HG03196 (cell line): ENCODE measurements around the gene COL6A3.

ENCODE experiments used
- ATAC-seq: cut with Tn5 transposase; IDR thresholded peaks from one replicate; pipeline ENCODE4 v1.9.1; 2021; ENCODE audit not compliant: unreplicated experiment

Gene COL6A3

GRCh38 chr2:237351046-237351445 lies 62.9 kb downstream of the COL6A3 start:
- no peak for ATAC-seq

GRCh38 chr2:237350597-237350996 lies 63.4 kb downstream of the COL6A3 start:
- ATAC-seq = no peak

GRCh38 chr2:237350070-237350469 lies 63.9 kb downstream of the COL6A3 start:
- ATAC-seq = no peak

GRCh38 chr2:237348281-237348865 lies 65.6 kb downstream of the COL6A3 start:
- no peak for ATAC-seq

- no peak for ATAC-seq
Observed at GRCh38 chr2:237345891-237346640, 67.9 kb downstream of the COL6A3 start.

- ATAC-seq = no peak
Observed at GRCh38 chr2:237345411-237345810, 68.6 kb downstream of the COL6A3 start.

GRCh38 chr2:237344942-237345341 lies 69.0 kb downstream of the COL6A3 start:
- no peak for ATAC-seq

GRCh38 chr2:237343993-237344392 lies 70.0 kb downstream of the COL6A3 start:
- ATAC-seq = no peak

GRCh38 chr2:237341872-237342271 lies 72.1 kb downstream of the COL6A3 start:
- ATAC-seq = no peak

GRCh38 chr2:237337586-237337985 lies 76.4 kb downstream of the COL6A3 start:
- ATAC-seq = no peak

- no peak for ATAC-seq
Observed at GRCh38 chr2:237336131-237336530, 77.8 kb downstream of the COL6A3 start.

GRCh38 chr2:237333748-237334147 lies 80.2 kb downstream of the COL6A3 start:
- no peak for ATAC-seq

GRCh38 chr2:237330541-237330940 lies 83.4 kb downstream of the COL6A3 start:
- ATAC-seq = no peak

- ATAC-seq = no peak
Observed at GRCh38 chr2:237327175-237327950, 86.6 kb downstream of the COL6A3 start.

GRCh38 chr2:237326266-237327171 lies 87.4 kb downstream of the COL6A3 start:
- ATAC-seq = no peak

- no peak for ATAC-seq
Observed at GRCh38 chr2:237324837-237325236, 89.1 kb downstream of the COL6A3 start.

- ATAC-seq = no peak
Observed at GRCh38 chr2:237324405-237324831, 89.5 kb downstream of the COL6A3 start.

GRCh38 chr2:237323656-237324055 lies 90.3 kb downstream of the COL6A3 start:
- ATAC-seq = no peak

- no peak for ATAC-seq
Observed at GRCh38 chr2:237322564-237322963, 91.4 kb downstream of the COL6A3 start.

- no peak for ATAC-seq
Observed at GRCh38 chr2:237321746-237322145, 92.2 kb downstream of the COL6A3 start.
